Mammary epithelial cell (primary cell): ENCODE measurements around the gene PRKD1.

Source experiments
- EZH2 ChIP-seq: IDR thresholded peaks from 2 replicates; pipeline ENCODE4 v1.6.1; 2012; ENCODE audit warnings: low read length, inconsistent platforms, borderline replicate concordance
- TF ChIP-seq, protein P1 (sequence below), 2 donors: IDR thresholded peaks in 1 of 2; conservative IDR thresholded peaks in 1 of 2; 2 replicates each; pipeline ENCODE4 v1.5.1; 2011 to 2012; ENCODE audit warnings: inconsistent platforms in 2 of 2, low read length in 2 of 2, mild to moderate bottlenecking in 2 of 2, control low read depth in 1 of 2, low read depth in 1 of 2; ENCODE audit not compliant: insufficient read depth in 1 of 2; ENCODE audit errors: extremely low read depth in 1 of 2

DNA sequence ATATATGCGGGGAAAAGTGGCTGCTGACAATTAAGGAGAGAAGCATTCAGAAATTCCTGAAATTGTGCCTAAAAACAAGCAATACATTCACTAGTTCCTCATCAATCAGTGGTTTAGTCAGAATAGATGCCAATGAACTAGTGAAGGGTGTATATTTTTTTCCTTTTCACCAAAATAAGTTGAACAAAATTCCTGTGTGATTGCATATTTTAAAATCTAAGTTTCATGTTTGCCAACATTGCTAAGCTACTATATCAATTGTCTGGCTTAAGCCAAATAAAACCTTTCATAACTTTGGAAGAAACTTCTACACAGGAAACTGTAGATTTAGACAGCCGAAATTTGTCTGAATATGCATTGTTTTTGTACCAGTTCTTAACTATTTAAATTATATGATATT is 8.7 kb downstream of the PRKD1 start:
- TF ChIP-seq, protein P1, sequence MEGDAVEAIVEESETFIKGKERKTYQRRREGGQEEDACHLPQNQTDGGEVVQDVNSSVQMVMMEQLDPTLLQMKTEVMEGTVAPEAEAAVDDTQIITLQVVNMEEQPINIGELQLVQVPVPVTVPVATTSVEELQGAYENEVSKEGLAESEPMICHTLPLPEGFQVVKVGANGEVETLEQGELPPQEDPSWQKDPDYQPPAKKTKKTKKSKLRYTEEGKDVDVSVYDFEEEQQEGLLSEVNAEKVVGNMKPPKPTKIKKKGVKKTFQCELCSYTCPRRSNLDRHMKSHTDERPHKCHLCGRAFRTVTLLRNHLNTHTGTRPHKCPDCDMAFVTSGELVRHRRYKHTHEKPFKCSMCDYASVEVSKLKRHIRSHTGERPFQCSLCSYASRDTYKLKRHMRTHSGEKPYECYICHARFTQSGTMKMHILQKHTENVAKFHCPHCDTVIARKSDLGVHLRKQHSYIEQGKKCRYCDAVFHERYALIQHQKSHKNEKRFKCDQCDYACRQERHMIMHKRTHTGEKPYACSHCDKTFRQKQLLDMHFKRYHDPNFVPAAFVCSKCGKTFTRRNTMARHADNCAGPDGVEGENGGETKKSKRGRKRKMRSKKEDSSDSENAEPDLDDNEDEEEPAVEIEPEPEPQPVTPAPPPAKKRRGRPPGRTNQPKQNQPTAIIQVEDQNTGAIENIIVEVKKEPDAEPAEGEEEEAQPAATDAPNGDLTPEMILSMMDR (conservative IDR thresholded peaks at IDR 0.05 in 1 of 2, IDR thresholded peaks at IDR 0.05 in 1 of 2; ENCODE audit: extremely low read depth in 1 of 2, insufficient read depth in 1 of 2, low read depth in 1 of 2, low read length in 2 of 2), result no peak
- TF ChIP-seq EZH2, result no peak
